H9 (cell line): ENCODE measurements around the gene NR5A1. TPM values are rescaled to one million over a fixed set of nuclear protein-coding genes. Genes with fewer than 3 reads are reported as not detected.

Experiments
- DNase-seq: peaks from one replicate; pipeline ENCODE4 v3.0.0-alpha.2; 2017
- H2AFZ ChIP-seq: one replicate; pipeline ENCODE4 v1.6.1; 2013; ENCODE audit warnings: mild to moderate bottlenecking, low read length, control low read depth, moderate library complexity
- H2AK5ac ChIP-seq: 2 replicates; pipeline ENCODE4 v1.6.1; 2013; ENCODE audit warnings: low read length, control low read depth, mixed read lengths; ENCODE audit not compliant: insufficient read length
- H2BK120ac ChIP-seq: one replicate; pipeline ENCODE4 v1.6.1; 2013; ENCODE audit warnings: low read depth, mild to moderate bottlenecking, low read length, control low read depth, inconsistent platforms; ENCODE audit not compliant: poor library complexity, severe bottlenecking
- H2BK12ac ChIP-seq: 2 replicates; pipeline ENCODE4 v1.6.1; 2013; ENCODE audit warnings: low read length, control low read depth, mixed read lengths, low read depth; ENCODE audit not compliant: insufficient read length
- H2BK15ac ChIP-seq: 2 replicates; pipeline ENCODE4 v1.6.1; 2013; ENCODE audit warnings: low read depth, low read length, control low read depth
- H2BK20ac ChIP-seq: one replicate; pipeline ENCODE4 v1.6.1; 2013; ENCODE audit warnings: low read depth, mild to moderate bottlenecking, low read length, control low read depth, inconsistent platforms; ENCODE audit not compliant: poor library complexity, severe bottlenecking
- H2BK5ac ChIP-seq: 2 replicates; pipeline ENCODE4 v1.6.1; 2013; ENCODE audit warnings: low read length, control low read depth, mixed read lengths; ENCODE audit not compliant: insufficient read length
- H3K14ac ChIP-seq: 2 replicates; pipeline ENCODE4 v1.6.1; 2013; ENCODE audit warnings: low read length, control low read depth; ENCODE audit not compliant: insufficient read depth
- H3K18ac ChIP-seq: 2 replicates; pipeline ENCODE4 v1.6.1; 2013; ENCODE audit warnings: low read depth, mild to moderate bottlenecking, mixed read lengths, low read length, control low read depth; ENCODE audit not compliant: insufficient read length
- H3K23ac ChIP-seq: 2 replicates; pipeline ENCODE4 v1.6.1; 2013; ENCODE audit warnings: low read length, control low read depth, mixed read lengths, low read depth; ENCODE audit not compliant: insufficient read length
- H3K23me2 ChIP-seq: 2 replicates; pipeline ENCODE4 v1.6.1; 2013; ENCODE audit warnings: low read depth, mild to moderate bottlenecking, mixed read lengths, low read length, control low read depth; ENCODE audit not compliant: insufficient read length, poor library complexity, severe bottlenecking
- H3K27ac ChIP-seq: 2 replicates; pipeline ENCODE4 v1.5.1; 2013; ENCODE audit warnings: low read length, control low read depth, mixed read lengths, low read depth; ENCODE audit not compliant: insufficient read length
- H3K27me3 ChIP-seq: 2 replicates; pipeline ENCODE4 v1.6.1; 2013; ENCODE audit warnings: low read length, control low read depth, inconsistent platforms; ENCODE audit not compliant: insufficient read depth
- H3K4ac ChIP-seq: 2 replicates; pipeline ENCODE4 v1.6.1; 2013; ENCODE audit warnings: low read depth, mild to moderate bottlenecking, control low read depth, inconsistent platforms, low read length, moderate library complexity
- H3K4me1 ChIP-seq: 2 replicates; pipeline ENCODE4 v1.6.1; 2013; ENCODE audit warnings: low read length, control low read depth, inconsistent platforms; ENCODE audit not compliant: insufficient read depth
- H3K4me2 ChIP-seq: 2 replicates; pipeline ENCODE4 v1.6.1; 2013; ENCODE audit warnings: low read length, control low read depth, mixed read lengths; ENCODE audit not compliant: insufficient read length, insufficient read depth
- H3K56ac ChIP-seq: 2 replicates; pipeline ENCODE4 v1.6.1; 2013; ENCODE audit warnings: low read depth, mild to moderate bottlenecking, mixed read lengths, low read length, control low read depth; ENCODE audit not compliant: insufficient read length
- H3K79me1 ChIP-seq: 2 replicates; pipeline ENCODE4 v1.6.1; 2013; ENCODE audit warnings: low read depth, mild to moderate bottlenecking, moderate library complexity, low read length, control low read depth, inconsistent platforms; ENCODE audit not compliant: insufficient read depth, poor library complexity, severe bottlenecking
- H3K79me2 ChIP-seq: 2 replicates; pipeline ENCODE4 v1.6.1; 2013; ENCODE audit warnings: low read length, control low read depth, inconsistent platforms; ENCODE audit not compliant: insufficient read depth
- H3K9ac ChIP-seq: 2 replicates; pipeline ENCODE4 v1.6.1; 2013; ENCODE audit warnings: low read length, control low read depth, mixed read lengths; ENCODE audit not compliant: insufficient read length; ENCODE audit errors: extremely low read depth
- H3K9me3 ChIP-seq: one replicate; pipeline ENCODE4 v1.6.1; 2013; ENCODE audit warnings: low read depth, low read length, inconsistent platforms; ENCODE audit not compliant: control insufficient read depth
- H3T11ph ChIP-seq: one replicate; pipeline ENCODE4 v1.6.1; 2013; ENCODE audit warnings: mild to moderate bottlenecking, low read length, control low read depth, inconsistent platforms
- H4K20me1 ChIP-seq: one replicate; pipeline ENCODE4 v1.6.1; 2013; ENCODE audit not compliant: control insufficient read depth, insufficient read length, insufficient read depth
- H4K5ac ChIP-seq: 2 replicates; pipeline ENCODE4 v1.6.1; 2013; ENCODE audit warnings: low read depth, mild to moderate bottlenecking, mixed read lengths, low read length, control low read depth; ENCODE audit not compliant: insufficient read length
- H4K8ac ChIP-seq: replicated peaks from 2 replicates; pipeline ENCODE4 v1.6.1; 2013; ENCODE audit warnings: low read length, control low read depth, mixed read lengths, low read depth; ENCODE audit not compliant: insufficient read length
- H4K91ac ChIP-seq: 2 replicates; pipeline ENCODE4 v1.6.1; 2013; ENCODE audit warnings: low read depth, mild to moderate bottlenecking, moderate library complexity, mixed read lengths, low read length, control low read depth; ENCODE audit not compliant: insufficient read length
- H3K27ac Mint-ChIP-seq, 3 experiments: 2 replicates in 2 of 3; 3 replicates in 1 of 3; pipeline ENCODE4 v1.8.0; 2020 to 2021; ENCODE audit warnings: mixed read lengths in 3 of 3, mild to moderate bottlenecking in 1 of 3, moderate library complexity in 1 of 3
- H3K27me3 Mint-ChIP-seq: 2 replicates; pipeline ENCODE4 v1.8.0; 2021; ENCODE audit warnings: low read depth, mild to moderate bottlenecking, moderate library complexity, mixed read lengths
- H3K36me3 Mint-ChIP-seq, 3 experiments: 2 replicates in 2 of 3; 3 replicates in 1 of 3; pipeline ENCODE4 v1.8.0; 2020 to 2021; ENCODE audit warnings: low read depth in 3 of 3, mixed read lengths in 3 of 3; ENCODE audit not compliant: insufficient read depth in 1 of 3
- H3K4me1 Mint-ChIP-seq, 2 experiments: 2 replicates each; pipeline ENCODE4 v1.8.0; 2020; ENCODE audit warnings: mixed read lengths in 2 of 2
- H3K4me3 Mint-ChIP-seq, 2 experiments: 2 replicates in 1 of 2; 3 replicates in 1 of 2; pipeline ENCODE4 v1.8.0; 2020 to 2021; ENCODE audit warnings: mild to moderate bottlenecking in 2 of 2, mixed read lengths in 2 of 2, moderate library complexity in 1 of 2
- H3K9me3 Mint-ChIP-seq, 2 experiments: 2 replicates in 1 of 2; 3 replicates in 1 of 2; pipeline ENCODE4 v1.8.0; 2020; ENCODE audit warnings: mild to moderate bottlenecking in 2 of 2, mixed read lengths in 2 of 2, moderate library complexity in 1 of 2
- total RNA-seq: library from RNA; stranded (reverse); gene quantifications from 2 replicates; pipeline ENCODE4 v1.2.1, GENCODE V29; 2021
- TF ChIP-seq, protein P1 (sequence below): fragments of 200-600 bp; sonication (generic); conservative IDR thresholded peaks from 3 replicates; pipeline ENCODE4 v1.8.0; 2021; ENCODE audit warnings: antibody characterized with exemption, mild to moderate bottlenecking

Gene NR5A1
- total RNA-seq, 1 experiment from 2014 or later = 0.37 TPM

- no peak overlapping the region for H4K5ac ChIP-seq
- H3K23ac ChIP-seq = no peak overlapping the region
- H3K79me2 ChIP-seq = no peaks in the 10 kb centered on the region
- no peak for DNase-seq
- TF ChIP-seq, protein P1, sequence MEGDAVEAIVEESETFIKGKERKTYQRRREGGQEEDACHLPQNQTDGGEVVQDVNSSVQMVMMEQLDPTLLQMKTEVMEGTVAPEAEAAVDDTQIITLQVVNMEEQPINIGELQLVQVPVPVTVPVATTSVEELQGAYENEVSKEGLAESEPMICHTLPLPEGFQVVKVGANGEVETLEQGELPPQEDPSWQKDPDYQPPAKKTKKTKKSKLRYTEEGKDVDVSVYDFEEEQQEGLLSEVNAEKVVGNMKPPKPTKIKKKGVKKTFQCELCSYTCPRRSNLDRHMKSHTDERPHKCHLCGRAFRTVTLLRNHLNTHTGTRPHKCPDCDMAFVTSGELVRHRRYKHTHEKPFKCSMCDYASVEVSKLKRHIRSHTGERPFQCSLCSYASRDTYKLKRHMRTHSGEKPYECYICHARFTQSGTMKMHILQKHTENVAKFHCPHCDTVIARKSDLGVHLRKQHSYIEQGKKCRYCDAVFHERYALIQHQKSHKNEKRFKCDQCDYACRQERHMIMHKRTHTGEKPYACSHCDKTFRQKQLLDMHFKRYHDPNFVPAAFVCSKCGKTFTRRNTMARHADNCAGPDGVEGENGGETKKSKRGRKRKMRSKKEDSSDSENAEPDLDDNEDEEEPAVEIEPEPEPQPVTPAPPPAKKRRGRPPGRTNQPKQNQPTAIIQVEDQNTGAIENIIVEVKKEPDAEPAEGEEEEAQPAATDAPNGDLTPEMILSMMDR = no peak
- H2AK5ac ChIP-seq = no peak overlapping the region
- H3K79me1 ChIP-seq = no peaks in the 10 kb centered on the region
- Mint-ChIP-seq H3K36me3 (peaks cover 15 to 35% (median 21%) of the 10 kb centered on the region in 3 experiments; a peak in 6 of 7 replicates), H3K27ac (no peak overlapping the region), H3K9me3 (no peaks in the 10 kb centered on the region), H3K27me3 (no peaks in the 10 kb centered on the region), H3K4me1 (peaks cover 5 to 9% of the 10 kb centered on the region in 2 experiments), H3K4me3 (no peak overlapping the region)
- no peaks in the 10 kb centered on the region for H3K9me3 ChIP-seq
- H4K20me1 ChIP-seq = no peaks in the 10 kb centered on the region
- no peak overlapping the region for H3K56ac ChIP-seq
- no peak overlapping the region for H3K4ac ChIP-seq
- H3K9ac ChIP-seq = no peak overlapping the region
- H2BK20ac ChIP-seq = no peak overlapping the region
- no peak overlapping the region for H3K27ac ChIP-seq
- H3K4me1 ChIP-seq = no peaks in the 10 kb centered on the region
- H2AFZ ChIP-seq = no peak overlapping the region
- H2BK5ac ChIP-seq = no peak overlapping the region
- H3K23me2 ChIP-seq = no peaks in the 10 kb centered on the region
- H3K14ac ChIP-seq = no peak overlapping the region
- no peak overlapping the region for H2BK120ac ChIP-seq
- H3K18ac ChIP-seq = no peak overlapping the region
- H4K8ac ChIP-seq = no peak overlapping the region
- H3T11ph ChIP-seq = no peak overlapping the region
- no peak overlapping the region for H2BK15ac ChIP-seq
- H4K91ac ChIP-seq = no peak overlapping the region
- H3K4me2 ChIP-seq = no peak overlapping the region
- no peaks in the 10 kb centered on the region for H3K27me3 ChIP-seq
- no peak overlapping the region for H2BK12ac ChIP-seq
Observed at GRCh38 chr9:124541824-124542223, 34.6 kb upstream of the NR5A1 start.
